RWPE2 (cell line): ENCODE data around the gene LTC4S.
"Not testable (repeated sequence)": the region's sequence is repeated elsewhere in the genome, so short reads cannot be mapped to it uniquely, and the experiment has no call there.

Experiments
- ATAC-seq: fragments of 200-7000 bp; cut with Tn5 transposase; 3 replicates; pipeline ENCODE4 v1.9.1; 2021; ENCODE audit warnings: low read depth
- DNase-seq: peaks from one replicate; pipeline ENCODE4 v3.0.0-alpha.2; 2020; ENCODE audit warnings: low spot score
- H3K27ac ChIP-seq: fragments of 450-650 bp; 2 replicates; pipeline ENCODE4 v1.5.1; 2017; ENCODE audit warnings: mild to moderate bottlenecking; ENCODE audit not compliant: poor library complexity, severe bottlenecking
- H3K27me3 ChIP-seq: fragments of 250-450 bp; sonication (Bioruptor Pico); 2 replicates; pipeline ENCODE4 v1.5.1; 2021; ENCODE audit warnings: mild to moderate bottlenecking, moderate library complexity; ENCODE audit not compliant: insufficient read depth, poor library complexity, severe bottlenecking
- H3K36me3 ChIP-seq: fragments of 250-450 bp; sonication (Bioruptor Pico); 2 replicates; pipeline ENCODE4 v1.5.1; 2020; ENCODE audit warnings: low read depth, mild to moderate bottlenecking, moderate library complexity
- H3K4me1 ChIP-seq: fragments of 250-450 bp; sonication (Bioruptor Pico); 2 replicates; pipeline ENCODE4 v1.5.1; 2021; ENCODE audit warnings: mild to moderate bottlenecking, moderate library complexity; ENCODE audit not compliant: insufficient read depth, poor library complexity, severe bottlenecking
- H3K4me3 ChIP-seq: fragments of 250-450 bp; sonication (Bioruptor Pico); 2 replicates; pipeline ENCODE4 v1.5.1; 2021; ENCODE audit warnings: mild to moderate bottlenecking, moderate library complexity; ENCODE audit not compliant: severe bottlenecking
- H3K9me3 ChIP-seq: fragments of 250-450 bp; sonication (Bioruptor Pico); 2 replicates; pipeline ENCODE4 v1.5.1; 2021; ENCODE audit warnings: mild to moderate bottlenecking, moderate library complexity; ENCODE audit not compliant: severe bottlenecking
- CTCF ChIP-seq: fragments of 450-650 bp; IDR thresholded peaks from one replicate; pipeline ENCODE4 v1.5.1; 2017; ENCODE audit warnings: mild to moderate bottlenecking, moderate library complexity; ENCODE audit not compliant: poor library complexity, severe bottlenecking

Gene LTC4S

GRCh38 chr5:179793468-179794139, at the start of gene LTC4S:
Gene LTC4S (plus strand): TSS chr5:179793986. CDS start chr5:179794081, 95 bp downstream.
- Histone ChIP-seq H3K27ac (peak within 1 kb of the TSS; percentile 74), H3K4me1 (no peaks in the 10 kb centered on the region), H3K4me3 (no peak within 1 kb of the TSS), H3K36me3 (peaks cover 15% of the 10 kb centered on the region), H3K27me3 (no peaks in the 10 kb centered on the region), H3K9me3 (no peaks in the 10 kb centered on the region)
- ATAC-seq (no peak), DNase-seq (peak; percentile 66)
- TF ChIP-seq CTCF = no peak

- peaks cover 26% of the 10 kb centered on the region for H3K36me3 ChIP-seq
- H3K9me3 ChIP-seq, H3K27me3 ChIP-seq, H3K27ac ChIP-seq, H3K4me3 ChIP-seq, H3K4me1 ChIP-seq, DNase-seq, ATAC-seq: not testable (repeated sequence)
Measured at GRCh38 chr5:179744106-179744505, 49.7 kb upstream of the LTC4S start.

GRCh38 chr5:179746872-179747271, 46.9 kb upstream of the LTC4S start:
- no peaks in the 10 kb centered on the region for H3K27me3 ChIP-seq
- peaks cover 28% of the 10 kb centered on the region for H3K36me3 ChIP-seq
- H3K4me1 ChIP-seq = no peaks in the 10 kb centered on the region
- H3K9me3 ChIP-seq = no peaks in the 10 kb centered on the region
- no peak overlapping the region for H3K4me3 ChIP-seq
- DNase-seq (no peak), ATAC-seq (no peak)
- TF ChIP-seq CTCF = no peak
- H3K27ac ChIP-seq = no peak overlapping the region

- H3K27me3 ChIP-seq = no peaks in the 10 kb centered on the region
- H3K4me3 ChIP-seq = no peak overlapping the region
- no peak for DNase-seq
- no peak for ATAC-seq
- no peak overlapping the region for H3K27ac ChIP-seq
- peaks cover 28% of the 10 kb centered on the region for H3K36me3 ChIP-seq
- no peak for TF ChIP-seq CTCF
- no peaks in the 10 kb centered on the region for H3K4me1 ChIP-seq
- H3K9me3 ChIP-seq = no peaks in the 10 kb centered on the region
Measured at GRCh38 chr5:179747811-179748210, 46.0 kb upstream of the LTC4S start.

GRCh38 chr5:179749857-179750508, 43.8 kb upstream of the LTC4S start:
- Histone ChIP-seq H3K4me1 (no peaks in the 10 kb centered on the region), H3K36me3 (peaks cover 25% of the 10 kb centered on the region), H3K27me3 (no peaks in the 10 kb centered on the region), H3K27ac (no peak overlapping the region), H3K4me3 (no peak overlapping the region), H3K9me3 (no peaks in the 10 kb centered on the region)
- TF ChIP-seq CTCF = no peak
- DNase-seq (no peak), ATAC-seq (no peak)
